ENCODE results near the gene SIM2.

Gene SIM2

DNA sequence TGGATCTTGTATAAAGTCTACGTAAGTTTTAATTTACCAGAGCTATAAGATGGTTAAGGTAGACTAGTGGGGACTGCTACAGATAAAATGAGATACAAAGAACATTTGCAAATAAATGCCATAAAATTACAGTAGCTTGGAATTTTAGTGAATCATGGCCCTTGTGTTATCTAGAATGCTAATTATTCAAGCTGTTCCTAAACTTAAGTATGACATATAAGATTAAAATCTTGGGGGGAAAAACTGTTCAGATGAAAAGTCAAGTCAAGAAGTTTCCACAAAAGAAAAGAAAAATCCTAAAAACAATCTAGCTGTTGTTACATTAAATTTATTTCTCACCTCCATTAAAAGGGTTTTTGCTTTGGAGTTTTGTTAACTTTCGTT is 51.7 kb downstream of the SIM2 start:
- Histone ChIP-seq H3K27me3 (ENCODE audit: control insufficient read depth, insufficient read depth, low read length, poor library complexity, severe bottlenecking) (peaks cover 19% of the 10 kb centered on the region), H3K27ac (ENCODE audit: insufficient read depth, low read depth, low read length, poor library complexity, severe bottlenecking) (peak overlapping the region; percentile 100), H3K4me3 (ENCODE audit: insufficient read depth, low read depth, low read length) (no peak overlapping the region), H3K36me3 (ENCODE audit: control insufficient read depth, insufficient read depth, low read length) (no peaks in the 10 kb centered on the region), H3K9me3 (ENCODE audit: control insufficient read depth, low read length) (no peaks in the 10 kb centered on the region), H3K4me1 (ENCODE audit: control insufficient read depth, insufficient read depth, low read length) (peaks cover 36% of the 10 kb centered on the region)
- WGBS, 2 experiments, result 13 to 60% methylated on average over 1 to 2 of the region's 2 CpGs

DNA sequence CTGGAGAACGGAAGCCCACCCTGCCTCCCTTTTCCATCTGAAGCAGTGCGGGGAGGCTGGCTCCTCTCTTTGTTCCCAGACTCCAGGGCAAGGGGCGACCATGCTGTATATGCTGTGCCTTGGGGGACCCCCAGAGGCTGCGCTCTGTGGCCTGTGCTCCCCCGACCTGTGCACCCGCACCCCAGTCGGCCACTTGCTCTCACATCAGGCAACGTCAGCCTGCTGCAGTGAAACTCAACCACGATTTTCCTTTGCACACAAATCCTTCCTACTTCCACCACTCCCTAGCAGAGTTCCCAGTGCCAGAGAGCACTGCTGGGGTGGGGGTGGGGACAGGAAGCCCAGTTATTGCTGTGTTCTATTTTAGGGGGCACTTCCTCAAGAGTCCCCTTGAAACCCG is 52.5 kb downstream of the SIM2 start:
- no peaks in the 10 kb centered on the region for H3K36me3 ChIP-seq (ENCODE audit: control insufficient read depth, insufficient read depth, low read length)
- H3K27me3 ChIP-seq (ENCODE audit: control insufficient read depth, insufficient read depth, low read length, poor library complexity, severe bottlenecking), result peaks cover 19% of the 10 kb centered on the region
- H3K9me3 ChIP-seq (ENCODE audit: control insufficient read depth, low read length), result no peaks in the 10 kb centered on the region
- H3K27ac ChIP-seq (ENCODE audit: insufficient read depth, low read depth, low read length, poor library complexity, severe bottlenecking), result peak overlapping the region; percentile 85
- no peak overlapping the region for H3K4me3 ChIP-seq (ENCODE audit: insufficient read depth, low read depth, low read length)
- peaks cover 37% of the 10 kb centered on the region for H3K4me1 ChIP-seq (ENCODE audit: control insufficient read depth, insufficient read depth, low read length)
- WGBS, 2 experiments, result 42 to 53% methylated on average over 10 of the region's 10 CpGs

GRCh38 chr21:36753556-36753955 is 54.6 kb downstream of the SIM2 start:
- H3K4me1 ChIP-seq (ENCODE audit: control insufficient read depth, insufficient read depth, low read length), result peaks cover 46% of the 10 kb centered on the region
- no peak overlapping the region for H3K4me3 ChIP-seq (ENCODE audit: insufficient read depth, low read depth, low read length)
- peaks cover 3% of the 10 kb centered on the region for H3K27me3 ChIP-seq (ENCODE audit: control insufficient read depth, insufficient read depth, low read length, poor library complexity, severe bottlenecking)
- WGBS, 2 experiments, result 94 to 96% methylated on average over 3 of the region's 3 CpGs
- H3K9me3 ChIP-seq (ENCODE audit: control insufficient read depth, low read length), result no peaks in the 10 kb centered on the region
- no peak overlapping the region for H3K27ac ChIP-seq (ENCODE audit: insufficient read depth, low read depth, low read length, poor library complexity, severe bottlenecking)
- no peaks in the 10 kb centered on the region for H3K36me3 ChIP-seq (ENCODE audit: control insufficient read depth, insufficient read depth, low read length)

GRCh38 chr21:36754241-36754898 is 55.5 kb downstream of the SIM2 start:
- Histone ChIP-seq H3K4me3 (ENCODE audit: insufficient read depth, low read depth, low read length) (no peak overlapping the region), H3K4me1 (ENCODE audit: control insufficient read depth, insufficient read depth, low read length) (peaks cover 38% of the 10 kb centered on the region), H3K27ac (ENCODE audit: insufficient read depth, low read depth, low read length, poor library complexity, severe bottlenecking) (no peak overlapping the region), H3K36me3 (ENCODE audit: control insufficient read depth, insufficient read depth, low read length) (no peaks in the 10 kb centered on the region), H3K9me3 (ENCODE audit: control insufficient read depth, low read length) (no peaks in the 10 kb centered on the region), H3K27me3 (ENCODE audit: control insufficient read depth, insufficient read depth, low read length, poor library complexity, severe bottlenecking) (no peaks in the 10 kb centered on the region)
- 83 to 86% methylated on average over 22 of the region's 22 CpGs for WGBS, 2 experiments

- Histone ChIP-seq H3K27me3 (ENCODE audit: control insufficient read depth, insufficient read depth, low read length, poor library complexity, severe bottlenecking) (no peaks in the 10 kb centered on the region), H3K36me3 (ENCODE audit: control insufficient read depth, insufficient read depth, low read length) (no peaks in the 10 kb centered on the region), H3K4me1 (ENCODE audit: control insufficient read depth, insufficient read depth, low read length) (peaks cover 22% of the 10 kb centered on the region), H3K4me3 (ENCODE audit: insufficient read depth, low read depth, low read length) (no peak overlapping the region), H3K27ac (ENCODE audit: insufficient read depth, low read depth, low read length, poor library complexity, severe bottlenecking) (no peak overlapping the region), H3K9me3 (ENCODE audit: control insufficient read depth, low read length) (no peaks in the 10 kb centered on the region)
- 80 to 82% methylated on average over 7 of the region's 7 CpGs for WGBS, 2 experiments
Measured at GRCh38 chr21:36756527-36756926, 57.6 kb downstream of the SIM2 start.

DNA sequence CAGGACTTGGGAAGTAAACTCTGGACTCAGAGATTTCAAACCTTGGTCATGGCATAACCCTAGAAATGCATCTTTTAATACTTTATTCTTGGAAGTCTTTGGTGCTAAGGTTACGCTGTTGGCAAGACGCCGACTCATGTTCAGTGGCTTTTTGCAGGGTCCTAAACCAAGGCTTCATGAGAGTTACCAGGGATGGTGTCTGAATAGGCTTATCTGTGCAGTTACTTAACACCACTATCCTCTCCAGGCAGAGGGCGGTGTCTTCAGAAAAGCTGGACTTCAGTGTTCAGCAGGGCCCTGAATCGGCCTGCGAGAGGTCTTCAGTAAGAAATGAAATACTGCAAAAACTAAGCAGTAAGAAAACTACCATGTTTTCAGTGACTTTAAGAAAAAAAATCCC is 58.3 kb downstream of the SIM2 start:
- no peak overlapping the region for H3K4me3 ChIP-seq (ENCODE audit: insufficient read depth, low read depth, low read length)

GRCh38 chr21:36759348-36760083 is 60.6 kb downstream of the SIM2 start:
- Histone ChIP-seq H3K27ac (ENCODE audit: insufficient read depth, low read depth, low read length, poor library complexity, severe bottlenecking) (no peak overlapping the region), H3K9me3 (ENCODE audit: control insufficient read depth, low read length) (no peaks in the 10 kb centered on the region), H3K4me3 (ENCODE audit: insufficient read depth, low read depth, low read length) (no peak overlapping the region), H3K27me3 (ENCODE audit: control insufficient read depth, insufficient read depth, low read length, poor library complexity, severe bottlenecking) (no peaks in the 10 kb centered on the region), H3K4me1 (ENCODE audit: control insufficient read depth, insufficient read depth, low read length) (peaks cover 14% of the 10 kb centered on the region), H3K36me3 (ENCODE audit: control insufficient read depth, insufficient read depth, low read length) (no peaks in the 10 kb centered on the region)
- WGBS, 2 experiments, result 83 to 86% methylated on average over 10 to 11 of the region's 12 CpGs

More for the DNA sequence above, 58.3 kb downstream of the SIM2 start:
- H3K9me3 ChIP-seq (ENCODE audit: control insufficient read depth, low read length), result no peaks in the 10 kb centered on the region
- H3K4me1 ChIP-seq (ENCODE audit: control insufficient read depth, insufficient read depth, low read length), result peaks cover 15% of the 10 kb centered on the region
- H3K36me3 ChIP-seq (ENCODE audit: control insufficient read depth, insufficient read depth, low read length), result no peaks in the 10 kb centered on the region
- no peaks in the 10 kb centered on the region for H3K27me3 ChIP-seq (ENCODE audit: control insufficient read depth, insufficient read depth, low read length, poor library complexity, severe bottlenecking)
- WGBS, 2 experiments, result 87 to 95% methylated on average over 6 of the region's 6 CpGs
- H3K27ac ChIP-seq (ENCODE audit: insufficient read depth, low read depth, low read length, poor library complexity, severe bottlenecking), result peak overlapping the region; percentile 27

- Histone ChIP-seq H3K36me3 (ENCODE audit: control insufficient read depth, insufficient read depth, low read length) (no peaks in the 10 kb centered on the region), H3K4me1 (ENCODE audit: control insufficient read depth, insufficient read depth, low read length) (peaks cover 10% of the 10 kb centered on the region), H3K4me3 (ENCODE audit: insufficient read depth, low read depth, low read length) (no peak overlapping the region), H3K27me3 (ENCODE audit: control insufficient read depth, insufficient read depth, low read length, poor library complexity, severe bottlenecking) (no peaks in the 10 kb centered on the region), H3K27ac (ENCODE audit: insufficient read depth, low read depth, low read length, poor library complexity, severe bottlenecking) (no peak overlapping the region), H3K9me3 (ENCODE audit: control insufficient read depth, low read length) (no peaks in the 10 kb centered on the region)
- 82 to 84% methylated on average over 11 of the region's 11 CpGs for WGBS, 2 experiments
Measured at GRCh38 chr21:36761685-36762084, 62.8 kb downstream of the SIM2 start.

DNA sequence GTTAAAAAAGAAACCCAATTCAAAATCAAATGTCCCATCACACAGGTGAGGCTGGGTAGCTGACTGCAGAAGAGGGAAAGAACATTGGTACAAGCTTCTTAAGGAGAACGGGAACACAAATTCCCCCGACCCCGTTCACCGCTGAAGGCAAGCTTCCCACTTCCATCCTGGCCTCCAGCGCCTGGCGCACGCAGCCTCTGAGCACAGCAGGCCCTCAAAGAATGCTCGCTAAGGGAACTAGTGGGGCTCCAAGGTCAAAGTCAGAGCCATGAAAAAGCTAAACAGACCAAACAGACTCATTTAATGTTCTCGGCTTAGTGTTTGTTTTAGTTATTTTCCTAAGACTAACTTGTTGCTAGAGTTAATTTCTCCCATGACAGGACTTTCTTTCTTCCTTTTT is 63.7 kb downstream of the SIM2 start:
- no peak overlapping the region for H3K4me3 ChIP-seq (ENCODE audit: insufficient read depth, low read depth, low read length)
- H3K9me3 ChIP-seq (ENCODE audit: control insufficient read depth, low read length), result no peaks in the 10 kb centered on the region
- no peak overlapping the region for H3K27ac ChIP-seq (ENCODE audit: insufficient read depth, low read depth, low read length, poor library complexity, severe bottlenecking)
- no peaks in the 10 kb centered on the region for H3K36me3 ChIP-seq (ENCODE audit: control insufficient read depth, insufficient read depth, low read length)
- WGBS, 2 experiments, result 93% methylated on average over 9 of the region's 9 CpGs
- peaks cover 2% of the 10 kb centered on the region for H3K4me1 ChIP-seq (ENCODE audit: control insufficient read depth, insufficient read depth, low read length)
- no peaks in the 10 kb centered on the region for H3K27me3 ChIP-seq (ENCODE audit: control insufficient read depth, insufficient read depth, low read length, poor library complexity, severe bottlenecking)

GRCh38 chr21:36763305-36763704 is 64.4 kb downstream of the SIM2 start:
- Histone ChIP-seq H3K27ac (ENCODE audit: insufficient read depth, low read depth, low read length, poor library complexity, severe bottlenecking) (no peak overlapping the region), H3K4me1 (ENCODE audit: control insufficient read depth, insufficient read depth, low read length) (peaks cover 3% of the 10 kb centered on the region), H3K4me3 (ENCODE audit: insufficient read depth, low read depth, low read length) (no peak overlapping the region), H3K27me3 (ENCODE audit: control insufficient read depth, insufficient read depth, low read length, poor library complexity, severe bottlenecking) (no peaks in the 10 kb centered on the region), H3K36me3 (ENCODE audit: control insufficient read depth, insufficient read depth, low read length) (no peaks in the 10 kb centered on the region), H3K9me3 (ENCODE audit: control insufficient read depth, low read length) (no peaks in the 10 kb centered on the region)
- WGBS, 2 experiments, result 88 to 98% methylated on average over 5 to 6 of the region's 6 CpGs

Data from ectodermal cell (in vitro differentiated cells).